HS-5 (cell line): Measurements from ENCODE around the gene PIK3AP1.

Experiments
- DNase-seq: peaks from one replicate; pipeline ENCODE4 v3.0.0-alpha.2; 2012; ENCODE audit warnings: low read depth

Gene PIK3AP1

GRCh38 chr10:96610817-96611216 is 109.5 kb downstream of the PIK3AP1 start:
- no peak for DNase-seq

- no peak for DNase-seq
These were observed 110.8 kb downstream of the PIK3AP1 start for GRCh38 chr10:96609510-96609909.

GRCh38 chr10:96608805-96609204 is 111.5 kb downstream of the PIK3AP1 start:
- no peak for DNase-seq

GRCh38 chr10:96608262-96608661 is 112.1 kb downstream of the PIK3AP1 start:
- no peak for DNase-seq

- no peak for DNase-seq
These were observed 113.4 kb downstream of the PIK3AP1 start for GRCh38 chr10:96606946-96607345.

- no peak for DNase-seq
These were observed 114.1 kb downstream of the PIK3AP1 start for GRCh38 chr10:96606216-96606615.

- no peak for DNase-seq
These were observed 120.0 kb downstream of the PIK3AP1 start for GRCh38 chr10:96600337-96600736.

GRCh38 chr10:96598846-96599245 is 121.5 kb downstream of the PIK3AP1 start:
- DNase-seq: no peak

GRCh38 chr10:96596422-96597407 is 123.6 kb downstream of the PIK3AP1 start:
- DNase-seq: no peak

GRCh38 chr10:96595741-96596140 is 124.6 kb downstream of the PIK3AP1 start:
- no peak for DNase-seq

- no peak for DNase-seq
These were observed 128.4 kb downstream of the PIK3AP1 start for GRCh38 chr10:96591946-96592345.

GRCh38 chr10:96588616-96589419 is 131.5 kb downstream of the PIK3AP1 start:
- DNase-seq: no peak

GRCh38 chr10:96588060-96588554 is 132.2 kb downstream of the PIK3AP1 start:
- no peak for DNase-seq

GRCh38 chr10:96587264-96588059 is 132.9 kb downstream of the PIK3AP1 start:
- peak; percentile 68 for DNase-seq

GRCh38 chr10:96586419-96587263 is 133.7 kb downstream of the PIK3AP1 start, which contains the start of gene TM9SF3:
TM9SF3 (minus strand) TSS chr10:96587012; CDS start chr10:96586835, 177 bp downstream.
- peak; percentile 43 for DNase-seq

GRCh38 chr10:96585736-96586418 is 134.4 kb downstream of the PIK3AP1 start:
- no peak for DNase-seq

- DNase-seq: no peak
These were observed 135.8 kb downstream of the PIK3AP1 start for GRCh38 chr10:96584474-96584873.

GRCh38 chr10:96584035-96584434 is 136.3 kb downstream of the PIK3AP1 start:
- no peak for DNase-seq

GRCh38 chr10:96579133-96579532 is 141.2 kb downstream of the PIK3AP1 start:
- no peak for DNase-seq

GRCh38 chr10:96578633-96579032 is 141.7 kb downstream of the PIK3AP1 start:
- no peak for DNase-seq
